ENCODE results near the gene FREY1. TPM values are rescaled to one million over a fixed set of nuclear protein-coding genes. Genes with fewer than 3 reads are reported as not detected.

FREY1 gene
- total and polyA plus RNA-seq, 8 donors = 0.21 to 0.89 (median 0.43) TPM; not detected in 2

DNA sequence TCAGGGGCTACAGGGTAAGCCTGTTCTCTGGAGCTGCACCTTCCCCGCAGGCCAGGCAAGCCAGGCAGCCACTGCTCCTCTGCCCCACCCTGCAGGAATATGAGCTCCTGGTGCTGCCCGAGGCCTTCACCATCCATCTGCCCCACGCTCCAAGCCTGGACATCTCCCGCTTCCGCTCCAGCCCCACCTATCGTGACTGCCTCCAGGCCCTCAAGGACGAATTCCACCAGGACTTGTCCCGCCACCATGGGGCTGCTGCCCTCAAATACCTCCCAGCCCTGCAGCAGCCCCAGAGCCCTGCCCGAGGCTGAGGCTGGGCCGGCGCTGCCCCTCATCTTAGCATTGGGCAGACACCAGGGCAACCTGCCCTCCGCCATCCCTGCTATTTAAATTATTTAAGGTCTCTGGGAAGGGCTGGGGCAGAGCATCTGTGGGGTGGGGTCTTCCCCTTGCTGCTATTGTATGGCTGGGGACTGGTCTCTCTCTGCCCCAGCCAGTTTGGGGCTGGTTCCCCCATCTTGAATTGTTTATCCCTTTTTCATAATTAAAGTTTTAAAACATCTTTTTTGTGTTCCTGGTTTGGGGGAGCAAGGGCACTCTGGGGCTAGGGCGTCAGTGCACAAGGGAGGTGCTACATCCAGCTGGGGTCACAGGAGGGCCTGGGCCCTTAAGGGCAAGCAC lies 21.6 kb upstream of the FREY1 start:
- no peak overlapping the region for H3K4me3 ChIP-seq
- peaks cover 0 to 23% of the 10 kb centered on the region in 2 donors for H3K27me3 ChIP-seq
- ATAC-seq (no peak), DNase-seq (no peak)
- no peaks in the 10 kb centered on the region for H3K9me3 ChIP-seq
- no peak for TF ChIP-seq CTCF (IDR thresholded peaks at IDR 0.05)
- peaks cover 0 to 31% of the 10 kb centered on the region in 2 donors for H3K36me3 ChIP-seq
- no peak overlapping the region for H3K27ac ChIP-seq
- peaks cover 0 to 22% of the 10 kb centered on the region in 2 donors for H3K4me1 ChIP-seq
- intact Hi-C loops (cut with DNase I) = no loop called here

- H3K36me3 ChIP-seq = peaks cover 0 to 22% of the 10 kb centered on the region in 2 donors
- H3K27ac ChIP-seq = no peak overlapping the region
- DNase-seq (no peak), ATAC-seq (no peak)
- TF ChIP-seq CTCF (IDR thresholded peaks at IDR 0.05) = no peak
- H3K4me1 ChIP-seq = peaks cover 0 to 29% of the 10 kb centered on the region in 2 donors
- intact Hi-C loops (cut with DNase I) = no loop called here
- no peaks in the 10 kb centered on the region for H3K9me3 ChIP-seq
- H3K27me3 ChIP-seq = peaks cover 6 to 31% of the 10 kb centered on the region in 2 donors
- H3K4me3 ChIP-seq = no peak overlapping the region
Measured at GRCh38 chr11:45927684-45928413, 20.8 kb upstream of the FREY1 start.

DNA sequence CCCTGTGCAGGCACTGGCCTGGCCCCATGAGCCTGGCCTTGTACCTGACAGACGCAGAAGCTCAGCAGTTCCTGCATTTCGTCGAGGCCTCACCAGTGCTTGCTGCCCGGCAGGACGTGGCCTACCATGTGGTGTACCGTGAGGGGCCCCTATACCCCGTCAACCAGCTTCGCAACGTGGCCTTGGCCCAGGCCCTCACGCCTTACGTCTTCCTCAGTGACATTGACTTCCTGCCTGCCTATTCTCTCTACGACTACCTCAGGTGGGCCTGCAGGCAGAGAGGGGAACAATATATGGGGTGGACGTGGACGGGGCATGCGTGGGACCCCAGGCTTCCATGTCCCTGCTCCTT lies 20.2 kb upstream of the FREY1 start:
- intact Hi-C loops (cut with DNase I) = no loop called here
- H3K9me3 ChIP-seq = no peaks in the 10 kb centered on the region
- ATAC-seq = no peak
- H3K4me1 ChIP-seq = peaks cover 0 to 34% of the 10 kb centered on the region in 2 donors
- H3K4me3 ChIP-seq = no peak overlapping the region
- H3K36me3 ChIP-seq = peaks cover 0 to 17% of the 10 kb centered on the region in 2 donors
- no peak overlapping the region for H3K27ac ChIP-seq
- H3K27me3 ChIP-seq = peaks cover 12 to 37% of the 10 kb centered on the region in 2 donors
- no peak for DNase-seq
- no peak for TF ChIP-seq CTCF (IDR thresholded peaks at IDR 0.05)

DNA sequence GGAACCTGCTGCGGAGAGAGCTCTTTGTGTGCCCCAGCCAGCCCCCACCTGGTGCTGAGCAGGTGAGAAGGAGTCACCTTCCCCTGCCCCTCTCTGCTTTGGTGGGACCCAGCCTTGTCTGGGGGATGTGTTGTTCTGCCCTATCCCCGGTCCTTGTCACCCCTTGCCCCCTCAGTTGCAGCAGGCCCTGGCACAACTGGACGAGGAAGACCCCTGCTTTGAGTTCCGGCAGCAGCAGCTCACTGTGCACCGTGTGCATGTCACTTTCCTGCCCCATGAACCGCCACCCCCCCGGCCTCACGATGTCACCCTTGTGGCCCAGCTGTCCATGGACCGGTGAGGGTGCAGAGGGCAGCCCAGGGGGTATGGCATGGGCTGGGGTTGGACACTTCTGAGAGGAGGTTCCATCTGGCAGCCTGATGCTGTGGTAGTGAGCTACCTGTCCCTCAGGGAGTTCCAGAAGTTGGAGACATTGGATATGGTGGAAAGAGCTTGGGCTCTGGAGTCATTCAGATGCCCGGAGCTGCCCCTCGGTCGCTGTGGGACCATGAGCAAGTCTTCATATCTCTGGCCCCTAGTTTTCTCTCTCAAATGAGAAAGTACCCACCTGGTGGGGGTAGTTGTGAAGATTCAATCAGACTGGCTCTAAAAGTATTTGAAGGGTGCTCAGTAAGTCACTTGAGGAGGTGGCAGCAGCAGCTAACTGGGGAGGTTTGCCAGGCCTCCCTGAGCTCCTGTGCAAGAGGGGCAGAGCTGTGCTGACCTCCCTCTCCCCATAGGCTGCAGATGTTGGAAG lies 19.7 kb upstream of the FREY1 start:
- no peak for TF ChIP-seq CTCF (IDR thresholded peaks at IDR 0.05)
- peak in 1 of 4 donors; percentile 79 for DNase-seq

DNA sequence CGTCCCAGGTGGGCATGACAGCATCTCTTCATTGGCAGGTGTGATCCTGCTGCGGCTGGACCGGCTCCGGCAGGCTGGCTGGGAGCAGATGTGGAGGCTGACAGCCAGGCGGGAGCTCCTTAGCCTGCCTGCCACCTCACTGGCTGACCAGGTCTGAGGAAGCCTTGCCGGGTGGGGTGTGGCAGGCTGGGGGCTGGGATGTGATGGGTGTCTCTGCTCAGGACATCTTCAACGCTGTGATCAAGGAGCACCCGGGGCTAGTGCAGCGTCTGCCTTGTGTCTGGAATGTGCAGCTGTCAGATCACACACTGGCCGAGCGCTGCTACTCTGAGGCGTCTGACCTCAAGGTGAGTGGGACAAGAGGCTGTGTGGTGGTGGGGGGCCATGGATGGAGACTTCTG lies 18.9 kb upstream of the FREY1 start:
- intact Hi-C loops (cut with DNase I) = no loop called here
- no peak overlapping the region for H3K4me3 ChIP-seq
- no peak overlapping the region for H3K27ac ChIP-seq
- H3K4me1 ChIP-seq = peaks cover 0 to 32% of the 10 kb centered on the region in 2 donors
- peaks cover 0 to 4% of the 10 kb centered on the region in 2 donors for H3K36me3 ChIP-seq
- no peaks in the 10 kb centered on the region for H3K9me3 ChIP-seq
- TF ChIP-seq CTCF (IDR thresholded peaks at IDR 0.05) = no peak
- ATAC-seq (no peak), DNase-seq (no peak)
- peaks cover 17 to 50% of the 10 kb centered on the region in 2 donors for H3K27me3 ChIP-seq

More for the DNA sequence above, 19.7 kb upstream of the FREY1 start:
- Histone ChIP-seq H3K9me3 (no peaks in the 10 kb centered on the region), H3K4me1 (peaks cover 0 to 39% of the 10 kb centered on the region in 2 donors), H3K4me3 (no peak overlapping the region), H3K36me3 (peaks cover 0 to 11% of the 10 kb centered on the region in 2 donors), H3K27ac (no peak overlapping the region), H3K27me3 (peaks cover 17 to 43% of the 10 kb centered on the region in 2 donors)
- no peak for ATAC-seq
- intact Hi-C loops (cut with DNase I) = no loop called here
